ENCODE data around the gene RDH8. TPM values are rescaled to one million over a fixed set of nuclear protein-coding genes. Genes with fewer than 3 reads are reported as not detected.
A peak's percentile ranks its signal among the peaks of the same experiment; 100 is the strongest.

The RDH8 gene
- total RNA-seq, 4 donors from 2014 or later: not detected

DNA sequence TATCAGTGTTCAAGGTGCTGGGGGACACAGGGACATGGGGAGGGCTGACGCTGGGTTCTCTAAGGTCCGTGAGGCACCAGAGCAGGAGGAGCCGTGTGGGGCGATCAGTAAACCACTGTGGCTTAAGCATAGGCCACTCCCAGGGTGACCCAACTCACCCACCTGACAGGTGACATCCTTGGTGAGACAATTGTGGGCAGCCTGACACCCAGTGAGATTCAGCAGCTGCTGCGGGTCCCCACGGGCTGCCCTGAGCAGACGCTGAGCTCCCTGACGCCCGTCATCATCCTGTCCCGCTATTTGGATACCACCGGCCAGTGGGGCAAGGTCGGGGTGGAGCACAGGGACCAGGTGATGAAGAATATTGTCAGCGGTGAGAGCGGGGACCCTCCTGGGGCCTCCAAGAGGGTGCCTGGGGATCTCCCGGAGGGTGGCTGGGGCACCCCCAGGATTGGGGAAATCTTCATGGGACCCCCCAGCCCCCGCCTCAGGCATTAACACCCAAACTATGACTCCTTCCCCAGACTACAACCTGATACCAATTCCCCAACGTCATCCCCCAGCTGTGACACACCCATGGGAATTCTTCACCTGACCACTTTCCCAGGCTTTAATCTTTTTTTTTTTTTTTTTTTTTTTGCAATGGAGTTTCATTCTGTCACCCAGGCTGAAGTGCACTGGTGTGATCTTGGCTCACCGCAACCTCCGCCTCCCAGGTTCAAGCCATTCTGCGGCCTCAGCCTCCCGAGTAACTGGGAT is 39.5 kb downstream of the RDH8 start:
- TF ChIP-seq, protein P1, sequence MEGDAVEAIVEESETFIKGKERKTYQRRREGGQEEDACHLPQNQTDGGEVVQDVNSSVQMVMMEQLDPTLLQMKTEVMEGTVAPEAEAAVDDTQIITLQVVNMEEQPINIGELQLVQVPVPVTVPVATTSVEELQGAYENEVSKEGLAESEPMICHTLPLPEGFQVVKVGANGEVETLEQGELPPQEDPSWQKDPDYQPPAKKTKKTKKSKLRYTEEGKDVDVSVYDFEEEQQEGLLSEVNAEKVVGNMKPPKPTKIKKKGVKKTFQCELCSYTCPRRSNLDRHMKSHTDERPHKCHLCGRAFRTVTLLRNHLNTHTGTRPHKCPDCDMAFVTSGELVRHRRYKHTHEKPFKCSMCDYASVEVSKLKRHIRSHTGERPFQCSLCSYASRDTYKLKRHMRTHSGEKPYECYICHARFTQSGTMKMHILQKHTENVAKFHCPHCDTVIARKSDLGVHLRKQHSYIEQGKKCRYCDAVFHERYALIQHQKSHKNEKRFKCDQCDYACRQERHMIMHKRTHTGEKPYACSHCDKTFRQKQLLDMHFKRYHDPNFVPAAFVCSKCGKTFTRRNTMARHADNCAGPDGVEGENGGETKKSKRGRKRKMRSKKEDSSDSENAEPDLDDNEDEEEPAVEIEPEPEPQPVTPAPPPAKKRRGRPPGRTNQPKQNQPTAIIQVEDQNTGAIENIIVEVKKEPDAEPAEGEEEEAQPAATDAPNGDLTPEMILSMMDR (IDR thresholded peaks at IDR 0.05): no peak
- no peak for DNase-seq (ENCODE audit: low spot score)
- ATAC-seq (ENCODE audit: low FRiP score): no peak

DNA sequence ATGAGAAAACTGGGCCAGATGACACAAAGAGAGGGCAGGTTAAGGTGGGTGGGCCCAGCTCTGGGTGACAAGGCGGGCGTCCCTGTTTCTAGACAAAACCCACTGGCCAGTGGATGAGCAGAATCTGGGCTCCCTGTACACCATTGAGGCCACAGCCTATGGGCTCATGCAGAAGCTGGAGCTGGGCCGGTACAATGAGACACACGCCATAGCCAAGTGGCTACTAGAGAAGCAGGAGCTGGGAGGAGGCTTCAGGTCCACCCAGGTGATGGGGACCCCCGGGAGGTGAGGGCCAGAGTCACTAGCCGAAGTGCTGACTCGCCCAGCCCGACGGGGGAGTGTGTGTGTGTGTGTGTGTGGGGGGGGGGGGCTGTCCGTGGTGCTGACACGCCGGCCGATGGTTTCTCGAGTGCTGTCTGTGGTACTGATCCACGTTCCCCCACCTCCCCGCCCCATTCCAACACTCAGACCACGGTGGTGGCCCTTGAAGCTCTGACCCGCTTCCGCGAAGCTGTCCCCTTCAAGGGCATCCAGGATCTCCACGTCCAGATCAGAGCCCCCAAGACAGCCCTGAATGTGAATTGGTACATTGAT is 48.5 kb downstream of the RDH8 start:
- DNase-seq (ENCODE audit: low spot score) (no peak), ATAC-seq (ENCODE audit: low FRiP score) (no peak)
- TF ChIP-seq, protein P1 (IDR thresholded peaks at IDR 0.05): no peak

DNA sequence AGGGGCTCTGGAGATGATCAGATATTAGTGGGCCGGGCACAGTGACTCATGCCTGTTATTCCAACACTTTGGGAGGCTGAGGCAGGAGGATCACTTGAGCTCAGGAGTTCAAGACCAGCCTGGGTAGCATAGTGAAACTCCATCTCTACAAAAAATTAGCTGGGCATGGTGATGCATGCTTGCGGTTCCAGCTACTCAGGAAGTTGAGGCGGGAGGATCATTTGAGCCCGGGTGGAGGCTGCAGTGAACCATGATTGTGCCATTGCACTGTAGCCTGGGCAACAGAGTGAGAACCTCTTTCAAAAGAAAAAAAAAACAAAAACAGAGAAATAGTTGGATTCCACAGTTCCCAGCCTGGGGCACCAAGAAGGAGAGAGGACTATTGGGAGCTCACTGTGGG is 54.9 kb downstream of the RDH8 start:
- TF ChIP-seq, protein P1 (IDR thresholded peaks at IDR 0.05): no peak
- no peak for ATAC-seq (ENCODE audit: low FRiP score)
- no peak for DNase-seq (ENCODE audit: low spot score)

DNA sequence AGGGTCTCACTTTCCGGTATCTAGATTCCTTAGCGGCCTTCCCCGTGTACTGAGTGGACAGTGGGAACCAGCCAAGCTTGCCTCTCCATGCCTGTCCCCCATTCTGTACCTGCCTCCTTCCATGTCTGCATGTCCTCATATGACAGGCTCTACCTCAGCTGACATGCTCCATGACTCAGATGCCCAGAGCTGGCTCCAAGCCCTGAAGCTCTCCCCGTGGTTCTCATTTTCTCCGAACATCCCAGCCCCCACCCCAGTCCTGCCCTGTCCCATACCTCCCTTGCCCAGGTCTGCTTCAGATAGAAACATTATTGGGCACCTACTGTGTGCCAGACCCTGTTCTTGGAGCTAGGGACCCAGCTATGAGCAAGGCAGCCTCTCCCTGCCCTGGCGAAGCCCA is 55.8 kb downstream of the RDH8 start:
- ATAC-seq (ENCODE audit: low FRiP score) (no peak), DNase-seq (ENCODE audit: low spot score) (no peak)
- TF ChIP-seq, protein P1 (IDR thresholded peaks at IDR 0.05): no peak

GRCh38 chr19:10070730-10071446 is 57.6 kb downstream of the RDH8 start:
- ATAC-seq (ENCODE audit: low FRiP score) (peak; percentile 16), DNase-seq (ENCODE audit: low spot score) (no peak)
- TF ChIP-seq, protein P1 (IDR thresholded peaks at IDR 0.05): no peak

Small RNA genes lying within 50 kb of the gene (small RNA-seq; reads per million reads assigned to genes)
- gene MIR5589: not detected

Other genes starting within 250 kb of the RDH8 start
- gene ZNF846, start 244.7 kb upstream of the RDH8 start, total RNA-seq: 10 to 100 TPM in 2 of 4 donors, 1 to 10 TPM in 2; 6.5 to 21.4 (median 11.0) TPM
- 10 to 100 TPM; 18.1 to 27.9 (median 22.6) TPM for gene FBXL12, start 194.4 kb upstream of the RDH8 start, total RNA-seq
- gene UBL5, start 185.6 kb upstream of the RDH8 start, total RNA-seq: 100 to 1,000 TPM; 407 to 513 (median 455) TPM
- 10 to 100 TPM; 59.3 to 97.7 (median 77.0) TPM for gene PIN1, start 178.2 kb upstream of the RDH8 start, total RNA-seq
- 10 to 100 TPM; 12.9 to 41.3 (median 23.6) TPM for gene OLFM2, start 77.0 kb upstream of the RDH8 start, total RNA-seq
- 10 to 100 TPM; 11.5 to 74.1 (median 25.0) TPM for gene COL5A3, start 3.0 kb upstream of the RDH8 start, total RNA-seq
- 10 to 100 TPM; 20.7 to 36.7 (median 27.7) TPM for gene SHFL, start 72.8 kb downstream of the RDH8 start, total RNA-seq
- under 1 TPM in 3 of 4 donors, not detected in 1; 0.31 to 0.84 (median 0.37) TPM for gene ANGPTL6, start 89.2 kb downstream of the RDH8 start, total RNA-seq
- gene PPAN, start 92.9 kb downstream of the RDH8 start, total RNA-seq: 10 to 100 TPM; 25.0 to 79.7 (median 32.0) TPM
- gene P2RY11, start 98.2 kb downstream of the RDH8 start, total RNA-seq: 10 to 100 TPM in 1 of 4 donors, 1 to 10 TPM in 3; 2.7 to 18.7 (median 4.7) TPM
- gene EIF3G, start 106.4 kb downstream of the RDH8 start, total RNA-seq: 100 to 1,000 TPM; 223 to 282 (median 242) TPM
- gene DNMT1, start 181.5 kb downstream of the RDH8 start, total RNA-seq: 10 to 100 TPM; 38.4 to 84.7 (median 50.2) TPM
- gene S1PR2, start 217.8 kb downstream of the RDH8 start, total RNA-seq: 10 to 100 TPM; 15.1 to 16.8 (median 15.9) TPM
- gene MRPL4, start 238.7 kb downstream of the RDH8 start, total RNA-seq: 10 to 100 TPM; 44.6 to 73.3 (median 65.7) TPM

All from omental fat pad (tissue), 4 donors.